Hepatocyte (in vitro differentiated cells): ENCODE results near the gene GATA2. TPM values are rescaled to one million over a fixed set of nuclear protein-coding genes. Genes with fewer than 3 reads are reported as not detected.

ENCODE experiments used
- DNase-seq: peaks from one replicate; pipeline ENCODE4 v3.0.0-alpha.2; 2016; ENCODE audit warnings: low spot score
- H2AFZ ChIP-seq: fragments of 200-600 bp; sonication (generic); 2 replicates; pipeline ENCODE4 v1.6.0; 2016; ENCODE audit warnings: antibody characterized with exemption, mild to moderate bottlenecking
- H3K27ac ChIP-seq: fragments of 200-600 bp; sonication (generic); 2 replicates; pipeline ENCODE4 v1.5.1; 2016; ENCODE audit warnings: mild to moderate bottlenecking
- H3K27me3 ChIP-seq: fragments of 200-600 bp; sonication (generic); 2 replicates; pipeline ENCODE4 v1.6.1; 2016
- H3K36me3 ChIP-seq: fragments of 200-600 bp; sonication (generic); replicated peaks from 2 replicates; pipeline ENCODE4 v1.5.1; 2016; ENCODE audit warnings: low read depth; ENCODE audit not compliant: insufficient read depth
- H3K4me1 ChIP-seq: fragments of 200-600 bp; sonication (generic); 2 replicates; pipeline ENCODE4 v1.5.1; 2016; ENCODE audit warnings: mild to moderate bottlenecking, moderate library complexity; ENCODE audit not compliant: insufficient read depth
- H3K4me2 ChIP-seq: fragments of 200-600 bp; sonication (generic); 2 replicates; pipeline ENCODE4 v1.6.0; 2016
- H3K4me3 ChIP-seq: fragments of 200-600 bp; sonication (generic); 2 replicates; pipeline ENCODE4 v1.5.1; 2016; ENCODE audit warnings: mild to moderate bottlenecking
- H3K79me2 ChIP-seq: fragments of 200-600 bp; sonication (generic); 2 replicates; pipeline ENCODE4 v1.6.0; 2017; ENCODE audit warnings: mild to moderate bottlenecking
- H3K9me2 ChIP-seq: fragments of 200-600 bp; sonication (generic); replicated peaks from 2 replicates; pipeline ENCODE4 v1.6.0; 2017; ENCODE audit warnings: mild to moderate bottlenecking; ENCODE audit not compliant: insufficient read depth
- H3K9me3 ChIP-seq: fragments of 200-600 bp; sonication (generic); 2 replicates; pipeline ENCODE4 v1.5.1; 2016; ENCODE audit warnings: low read depth, mild to moderate bottlenecking
- H4K20me1 ChIP-seq: fragments of 200-600 bp; sonication (generic); 2 replicates; pipeline ENCODE4 v1.6.0; 2016; ENCODE audit warnings: mild to moderate bottlenecking; ENCODE audit not compliant: insufficient read depth, poor library complexity, severe bottlenecking
- CTCF ChIP-seq: fragments of 200-600 bp; sonication (generic); IDR thresholded peaks from 2 replicates; pipeline ENCODE4 v1.5.1; 2016; ENCODE audit warnings: antibody characterized with exemption, mild to moderate bottlenecking; ENCODE audit not compliant: poor library complexity
- EZH2 ChIP-seq: fragments of 200-600 bp; sonication (generic); IDR thresholded peaks from 2 replicates; pipeline ENCODE4 v1.6.1; 2016; ENCODE audit warnings: antibody characterized with exemption, mild to moderate bottlenecking, borderline replicate concordance
- EZH2phosphoT487 ChIP-seq: fragments of 200-600 bp; sonication (generic); IDR thresholded peaks from one replicate; pipeline ENCODE4 v1.6.1; 2018; ENCODE audit warnings: antibody characterized with exemption, mild to moderate bottlenecking, low read depth, moderate library complexity; ENCODE audit not compliant: unreplicated experiment, severe bottlenecking
- WGBS: methylation state at CpG from one replicate; pipeline ENCODE4 v1.1.6; 2016; ENCODE audit warnings: low lambda C conversion rate; ENCODE audit errors: missing lambda C conversion rate; 5-methylcytosine and 5-hydroxymethylcytosine counted together
- polyA plus RNA-seq: library from polyadenylated mRNA; unstranded; fragments of >200 nt; fragmentation: Nextera tagmentation; extraction: Ambion mirVana; gene quantifications from 2 replicates; pipeline ENCODE4 v1.2.1, GENCODE V29; 2016
- total RNA-seq: library from RNA; depleted of rRNA; stranded (reverse); fragments of >200 nt; gene quantifications from 2 replicates; pipeline ENCODE4 v1.2.3, GENCODE V29; 2014

GATA2 gene
- total and polyA plus RNA-seq, 2 experiments from 2014 or later, result 2.4 to 2.6 TPM

- 96% methylated on average over 2 of the region's 2 CpGs for WGBS
- Histone ChIP-seq H4K20me1 (no peaks in the 10 kb centered on the region), H3K9me3 (no peaks in the 10 kb centered on the region), H3K36me3 (no peaks in the 10 kb centered on the region), H3K27me3 (peaks cover 89% of the 10 kb centered on the region), H3K4me2 (no peak overlapping the region), H3K4me3 (no peak overlapping the region), H2AFZ (no peak overlapping the region), H3K9me2 (no peaks in the 10 kb centered on the region), H3K79me2 (no peaks in the 10 kb centered on the region), H3K4me1 (peaks cover 18% of the 10 kb centered on the region), H3K27ac (no peak overlapping the region)
- DNase-seq, result no peak
- TF ChIP-seq EZH2, result no peak
- TF ChIP-seq CTCF, result no peak
- TF ChIP-seq EZH2phosphoT487, result no peak
Observed at GRCh38 chr3:128494367-128494650, 1.3 kb upstream of the GATA2 start.

- Histone ChIP-seq H3K4me2 (no peak overlapping the region), H4K20me1 (no peaks in the 10 kb centered on the region), H3K9me2 (no peaks in the 10 kb centered on the region), H3K4me1 (peaks cover 23% of the 10 kb centered on the region), H3K36me3 (no peaks in the 10 kb centered on the region), H3K27ac (no peak overlapping the region), H3K27me3 (peaks cover 89% of the 10 kb centered on the region), H3K4me3 (no peak overlapping the region), H3K9me3 (no peaks in the 10 kb centered on the region), H2AFZ (no peak overlapping the region), H3K79me2 (no peaks in the 10 kb centered on the region)
- WGBS, result 32% methylated on average over 12 of the region's 13 CpGs
- peak; percentile 20 for TF ChIP-seq EZH2phosphoT487
- no peak for TF ChIP-seq EZH2
- no peak for DNase-seq
Observed at GRCh38 chr3:128493570-128494366, 767 bp upstream of the GATA2 start.

GRCh38 chr3:128491941-128492670 is 895 bp downstream of the GATA2 start:
- Histone ChIP-seq H3K4me3 (no peak overlapping the region), H3K9me2 (no peaks in the 10 kb centered on the region), H3K27ac (no peak overlapping the region), H3K4me2 (peak overlapping the region; percentile 72), H3K27me3 (peaks cover 99% of the 10 kb centered on the region), H4K20me1 (no peaks in the 10 kb centered on the region), H2AFZ (peak overlapping the region; percentile 56), H3K4me1 (peaks cover 39% of the 10 kb centered on the region), H3K36me3 (no peaks in the 10 kb centered on the region), H3K9me3 (no peaks in the 10 kb centered on the region), H3K79me2 (no peaks in the 10 kb centered on the region)
- TF ChIP-seq CTCF, result no peak
- TF ChIP-seq EZH2phosphoT487, result peak; percentile 78
- peak; percentile 100 for TF ChIP-seq EZH2
- DNase-seq, result no peak
- 8% methylated on average over 61 of the region's 70 CpGs for WGBS

GRCh38 chr3:128491691-128491940 is 1.4 kb downstream of the GATA2 start:
- Histone ChIP-seq H3K79me2 (no peaks in the 10 kb centered on the region), H3K4me3 (no peak overlapping the region), H2AFZ (no peak overlapping the region), H4K20me1 (no peaks in the 10 kb centered on the region), H3K9me3 (no peaks in the 10 kb centered on the region), H3K27me3 (peaks cover 99% of the 10 kb centered on the region), H3K4me2 (no peak overlapping the region), H3K9me2 (no peaks in the 10 kb centered on the region), H3K4me1 (peaks cover 42% of the 10 kb centered on the region), H3K27ac (no peak overlapping the region), H3K36me3 (no peaks in the 10 kb centered on the region)
- no peak for TF ChIP-seq EZH2
- no peak for TF ChIP-seq EZH2phosphoT487
- no peak for TF ChIP-seq CTCF
- WGBS, result 13% methylated on average over 19 of the region's 19 CpGs
- no peak for DNase-seq
